Liver (tissue), 9 donors: ENCODE results near the gene SLC10A3. TPM values are rescaled to one million over a fixed set of nuclear protein-coding genes. Genes with fewer than 3 reads are reported as not detected.

Experiments
- DNase-seq: peaks from one replicate; pipeline ENCODE4 v3.0.0-alpha.2; 2017; ENCODE audit warnings: low spot score
- H3K27ac ChIP-seq, 2 donors: one replicate each; pipeline ENCODE4 v1.7.0; 2013; ENCODE audit warnings: inconsistent platforms in 2 of 2, low read length in 2 of 2, control low read depth in 1 of 2, low read depth in 1 of 2, mild to moderate bottlenecking in 1 of 2
- H3K27me3 ChIP-seq, 4 donors: one replicate each; pipeline versions ENCODE4 v1.6.1 to v1.7.0; 2013; ENCODE audit warnings: low read length in 3 of 4, inconsistent platforms in 1 of 4, mild to moderate bottlenecking in 1 of 4, moderate library complexity in 1 of 4; ENCODE audit not compliant: control insufficient read depth in 4 of 4, insufficient read depth in 4 of 4
- H3K36me3 ChIP-seq, 4 donors: one replicate each; pipeline versions ENCODE4 v1.6.1 to v1.7.0; 2013; ENCODE audit warnings: low read length in 3 of 4, mild to moderate bottlenecking in 3 of 4, low read depth in 1 of 4, moderate library complexity in 1 of 4; ENCODE audit not compliant: control insufficient read depth in 4 of 4, insufficient read depth in 3 of 4
- H3K4me1 ChIP-seq, 4 donors: one replicate each; pipeline versions ENCODE4 v1.6.1 to v1.7.0; 2013; ENCODE audit warnings: low read length in 3 of 4, mild to moderate bottlenecking in 3 of 4, moderate library complexity in 1 of 4; ENCODE audit not compliant: control insufficient read depth in 4 of 4, insufficient read depth in 4 of 4
- H3K4me3 ChIP-seq, 3 donors: one replicate each; pipeline versions ENCODE4 v1.6.1 to v1.7.0; 2013; ENCODE audit warnings: low read length in 3 of 3, control low read depth in 1 of 3, low read depth in 1 of 3, mild to moderate bottlenecking in 1 of 3
- H3K9ac ChIP-seq, 2 donors: one replicate each; pipeline ENCODE4 v1.7.0; 2013; ENCODE audit warnings: low read length in 2 of 2, mild to moderate bottlenecking in 2 of 2, moderate library complexity in 2 of 2, control low read depth in 1 of 2, low read depth in 1 of 2
- H3K9me3 ChIP-seq, 4 donors: one replicate each; pipeline versions ENCODE4 v1.6.1 to v1.7.0; 2013; ENCODE audit warnings: low read length in 3 of 4; ENCODE audit not compliant: control insufficient read depth in 4 of 4
- EGR1 ChIP-seq, 2 donors: IDR thresholded peaks; 2 replicates each; pipeline ENCODE4 v1.6.1; 2016 to 2018; ENCODE audit warnings: antibody characterized with exemption in 2 of 2, low read depth in 2 of 2
- FOXA1 ChIP-seq: IDR thresholded peaks from 2 replicates; pipeline ENCODE4 v1.6.1; 2016; ENCODE audit warnings: antibody characterized with exemption
- FOXA2 ChIP-seq: IDR thresholded peaks from 2 replicates; pipeline ENCODE4 v1.6.1; 2016; ENCODE audit warnings: antibody characterized with exemption
- GABPA ChIP-seq, 2 donors: IDR thresholded peaks in 1 of 2; conservative IDR thresholded peaks in 1 of 2; 2 replicates each; pipeline ENCODE4 v1.6.1; 2016; ENCODE audit warnings: antibody characterized with exemption in 2 of 2, mild to moderate bottlenecking in 1 of 2, moderate library complexity in 1 of 2
- HNF4A ChIP-seq, 2 donors: conservative IDR thresholded peaks; 2 replicates each; pipeline ENCODE4 v1.6.1; 2016; ENCODE audit warnings: antibody characterized with exemption in 2 of 2, mild to moderate bottlenecking in 2 of 2
- HNF4G ChIP-seq: IDR thresholded peaks from 2 replicates; pipeline ENCODE4 v1.6.1; 2016; ENCODE audit warnings: antibody characterized with exemption
- JUND ChIP-seq, 2 donors: IDR thresholded peaks; 2 replicates each; pipeline ENCODE4 v1.6.1; 2016; ENCODE audit warnings: antibody characterized with exemption in 2 of 2
- MAX ChIP-seq: IDR thresholded peaks from 2 replicates; pipeline ENCODE4 v1.6.1; 2016; ENCODE audit warnings: antibody characterized with exemption
- NR2F2 ChIP-seq: IDR thresholded peaks from 2 replicates; pipeline ENCODE4 v1.6.1; 2016; ENCODE audit warnings: antibody characterized with exemption
- RAD21 ChIP-seq, 2 donors: IDR thresholded peaks; 2 replicates each; pipeline ENCODE4 v1.6.1; 2016; ENCODE audit warnings: antibody characterized with exemption in 2 of 2, mild to moderate bottlenecking in 2 of 2
- REST ChIP-seq: IDR thresholded peaks from 2 replicates; pipeline ENCODE4 v1.6.1; 2016; ENCODE audit warnings: antibody characterized with exemption, mild to moderate bottlenecking
- RXRA ChIP-seq, 2 donors: IDR thresholded peaks; 2 replicates each; pipeline ENCODE4 v1.6.1; 2017 to 2018; ENCODE audit warnings: antibody characterized with exemption in 2 of 2, mild to moderate bottlenecking in 1 of 2
- SP1 ChIP-seq: IDR thresholded peaks from 2 replicates; pipeline ENCODE4 v1.6.1; 2018; ENCODE audit warnings: antibody characterized with exemption, mild to moderate bottlenecking
- TAF1 ChIP-seq: conservative IDR thresholded peaks from 2 replicates; pipeline ENCODE4 v1.6.1; 2016; ENCODE audit warnings: antibody characterized with exemption, mild to moderate bottlenecking
- YY1 ChIP-seq: IDR thresholded peaks from 2 replicates; pipeline ENCODE4 v1.6.1; 2016; ENCODE audit warnings: antibody characterized with exemption, mild to moderate bottlenecking
- WGBS: extraction: QIAGEN DNeasy Blood & Tissue Kit; methylation state at CpG from one replicate; pipeline ENCODE4 v1.1.7; 2013; 5-methylcytosine and 5-hydroxymethylcytosine counted together
- polyA plus RNA-seq, 2 donors: library from polyadenylated mRNA; stranded (reverse) in 1 of 2; unstranded in 1 of 2; fragments of 200-250 nt in 1 of 2; fragments of >200 nt in 1 of 2; fragmentation: Nextera tagmentation in 1 of 2; extraction: Ambion mirVana in 1 of 2; gene quantifications; one replicate each; pipeline versions ENCODE4 v1.2.1 to v1.2.3, GENCODE V29; 2013 to 2015
- total RNA-seq, 2 donors: library from RNA; depleted of rRNA; stranded (reverse); fragments of >200 nt; gene quantifications; one replicate each; pipeline ENCODE4 v1.2.3, GENCODE V29; 2014
- TF ChIP-seq, protein P1 (sequence below): IDR thresholded peaks from 2 replicates; pipeline ENCODE4 v1.6.1; 2016; ENCODE audit warnings: antibody characterized with exemption
- TF ChIP-seq, protein P2 (sequence below): IDR thresholded peaks from 2 replicates; pipeline ENCODE4 v1.6.1; 2016; ENCODE audit warnings: antibody characterized with exemption
- TF ChIP-seq, protein P3 (sequence below): fragments of 150-350 bp; IDR thresholded peaks from 2 replicates; pipeline ENCODE4 v1.5.1; 2017; ENCODE audit warnings: improper control_type of control experiment, low read depth, low read length; ENCODE audit not compliant: missing input control
- donor health status: healthy.
- donor health status: healthy.
- donor health status: healthy.
- donor health status: healthy.
- donor health status: healthy.

SLC10A3 gene
- total and polyA plus RNA-seq, 4 donors = 3.2 to 5.6 (median 4.5) TPM

DNA sequence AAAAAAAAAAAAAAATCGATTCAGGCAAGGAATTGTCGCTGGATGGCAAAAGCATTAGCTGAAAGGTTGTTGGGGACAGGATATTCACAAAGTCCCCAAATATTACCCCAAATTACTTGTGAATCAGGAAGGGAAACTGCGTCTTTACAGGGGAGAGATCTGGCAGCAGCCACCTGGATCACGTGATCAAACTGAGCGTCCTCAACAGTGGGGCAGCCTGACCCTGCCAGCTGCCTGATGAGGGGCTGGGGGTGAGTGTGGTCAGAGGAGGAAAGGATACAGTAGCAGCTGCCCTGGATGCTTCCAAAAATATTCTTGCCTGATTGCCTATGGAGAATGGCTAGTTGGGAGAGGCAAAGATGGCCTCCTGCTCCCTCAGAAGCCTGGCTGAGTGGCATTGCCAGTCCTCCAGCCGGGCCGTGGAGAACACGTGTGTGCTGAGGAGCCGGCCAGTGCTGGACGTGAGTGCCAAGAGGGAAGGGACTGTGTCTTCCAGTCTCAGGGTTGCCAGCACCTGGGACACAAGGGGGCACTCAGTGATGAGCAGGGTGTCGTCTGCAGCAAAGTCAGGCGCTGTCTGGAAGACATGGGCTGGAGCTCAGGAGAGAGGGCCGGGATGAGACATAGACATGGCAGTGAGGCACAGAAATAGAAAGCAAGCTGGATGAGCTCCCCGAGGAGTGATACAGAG, 8.4 kb downstream of the SLC10A3 start:
- peaks cover 7 to 28% (median 18%) of the 10 kb centered on the region in 4 donors for H3K4me1 ChIP-seq
- no peak for DNase-seq
- H3K9ac ChIP-seq = no peak overlapping the region
- WGBS = 89% methylated on average over 14 of the region's 14 CpGs
- H3K27me3 ChIP-seq = no peaks in the 10 kb centered on the region
- H3K9me3 ChIP-seq = no peaks in the 10 kb centered on the region
- H3K36me3 ChIP-seq = peaks cover 0 to 6% (median under 1%) of the 10 kb centered on the region in 4 donors
- H3K27ac ChIP-seq = no peak overlapping the region
- TF ChIP-seq TAF1 (no peak), GABPA (IDR thresholded peaks at IDR 0.05 in 1 of 2, conservative IDR thresholded peaks at IDR 0.05 in 1 of 2) (no peak)
- H3K4me3 ChIP-seq = no peak overlapping the region

DNA sequence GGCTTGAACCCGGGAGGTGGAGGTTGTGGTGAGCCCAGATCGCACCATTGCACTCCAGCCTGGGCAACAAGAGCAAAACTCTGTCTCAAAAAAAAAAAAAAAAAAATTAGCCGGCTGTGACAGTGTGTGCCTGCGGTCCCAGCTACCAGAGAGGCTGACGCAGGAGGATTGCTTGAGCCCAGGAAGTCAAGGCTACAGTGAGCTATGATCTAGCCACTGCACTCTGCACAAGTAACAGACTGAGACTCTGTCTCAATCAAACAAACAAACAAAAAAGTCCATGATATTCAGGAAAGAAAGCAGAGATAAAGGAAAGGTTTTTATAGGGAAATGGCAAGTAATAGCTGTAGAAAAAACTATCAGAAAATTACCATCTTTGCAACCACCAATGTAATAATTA, 9.2 kb downstream of the SLC10A3 start:
- TF ChIP-seq HNF4G (no peak), REST (no peak), RAD21 (IDR thresholded peaks at IDR 0.05) (no peak), TAF1 (no peak), EGR1 (IDR thresholded peaks at IDR 0.05; ENCODE audit: low read depth in 2 of 2) (no peak), MAX (no peak), RXRA (IDR thresholded peaks at IDR 0.05) (no peak), YY1 (no peak), FOXA1 (no peak), HNF4A (conservative IDR thresholded peaks at IDR 0.05) (no peak), FOXA2 (no peak), SP1 (no peak), GABPA (IDR thresholded peaks at IDR 0.05 in 1 of 2, conservative IDR thresholded peaks at IDR 0.05 in 1 of 2) (no peak), JUND (IDR thresholded peaks at IDR 0.05) (no peak), NR2F2 (no peak)
- TF ChIP-seq, protein P1, sequence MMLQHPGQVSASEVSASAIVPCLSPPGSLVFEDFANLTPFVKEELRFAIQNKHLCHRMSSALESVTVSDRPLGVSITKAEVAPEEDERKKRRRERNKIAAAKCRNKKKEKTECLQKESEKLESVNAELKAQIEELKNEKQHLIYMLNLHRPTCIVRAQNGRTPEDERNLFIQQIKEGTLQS = no peak
- TF ChIP-seq, protein P2, sequence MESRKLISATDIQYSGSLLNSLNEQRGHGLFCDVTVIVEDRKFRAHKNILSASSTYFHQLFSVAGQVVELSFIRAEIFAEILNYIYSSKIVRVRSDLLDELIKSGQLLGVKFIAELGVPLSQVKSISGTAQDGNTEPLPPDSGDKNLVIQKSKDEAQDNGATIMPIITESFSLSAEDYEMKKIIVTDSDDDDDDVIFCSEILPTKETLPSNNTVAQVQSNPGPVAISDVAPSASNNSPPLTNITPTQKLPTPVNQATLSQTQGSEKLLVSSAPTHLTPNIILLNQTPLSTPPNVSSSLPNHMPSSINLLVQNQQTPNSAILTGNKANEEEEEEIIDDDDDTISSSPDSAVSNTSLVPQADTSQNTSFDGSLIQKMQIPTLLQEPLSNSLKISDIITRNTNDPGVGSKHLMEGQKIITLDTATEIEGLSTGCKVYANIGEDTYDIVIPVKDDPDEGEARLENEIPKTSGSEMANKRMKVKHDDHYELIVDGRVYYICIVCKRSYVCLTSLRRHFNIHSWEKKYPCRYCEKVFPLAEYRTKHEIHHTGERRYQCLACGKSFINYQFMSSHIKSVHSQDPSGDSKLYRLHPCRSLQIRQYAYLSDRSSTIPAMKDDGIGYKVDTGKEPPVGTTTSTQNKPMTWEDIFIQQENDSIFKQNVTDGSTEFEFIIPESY = no peak
- TF ChIP-seq, protein P3, sequence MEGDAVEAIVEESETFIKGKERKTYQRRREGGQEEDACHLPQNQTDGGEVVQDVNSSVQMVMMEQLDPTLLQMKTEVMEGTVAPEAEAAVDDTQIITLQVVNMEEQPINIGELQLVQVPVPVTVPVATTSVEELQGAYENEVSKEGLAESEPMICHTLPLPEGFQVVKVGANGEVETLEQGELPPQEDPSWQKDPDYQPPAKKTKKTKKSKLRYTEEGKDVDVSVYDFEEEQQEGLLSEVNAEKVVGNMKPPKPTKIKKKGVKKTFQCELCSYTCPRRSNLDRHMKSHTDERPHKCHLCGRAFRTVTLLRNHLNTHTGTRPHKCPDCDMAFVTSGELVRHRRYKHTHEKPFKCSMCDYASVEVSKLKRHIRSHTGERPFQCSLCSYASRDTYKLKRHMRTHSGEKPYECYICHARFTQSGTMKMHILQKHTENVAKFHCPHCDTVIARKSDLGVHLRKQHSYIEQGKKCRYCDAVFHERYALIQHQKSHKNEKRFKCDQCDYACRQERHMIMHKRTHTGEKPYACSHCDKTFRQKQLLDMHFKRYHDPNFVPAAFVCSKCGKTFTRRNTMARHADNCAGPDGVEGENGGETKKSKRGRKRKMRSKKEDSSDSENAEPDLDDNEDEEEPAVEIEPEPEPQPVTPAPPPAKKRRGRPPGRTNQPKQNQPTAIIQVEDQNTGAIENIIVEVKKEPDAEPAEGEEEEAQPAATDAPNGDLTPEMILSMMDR = no peak
- no peak overlapping the region for H3K27ac ChIP-seq
- H3K9me3 ChIP-seq = no peaks in the 10 kb centered on the region
- no peak overlapping the region for H3K9ac ChIP-seq
- H3K36me3 ChIP-seq = peaks cover 0 to 6% (median under 1%) of the 10 kb centered on the region in 4 donors
- H3K4me3 ChIP-seq = no peak overlapping the region
- H3K27me3 ChIP-seq = no peaks in the 10 kb centered on the region
- 89% methylated on average over 5 of the region's 5 CpGs for WGBS
- no peak for DNase-seq
- peaks cover 4 to 24% (median 18%) of the 10 kb centered on the region in 4 donors for H3K4me1 ChIP-seq
